HG03520 (cell line): ENCODE measurements around the gene ZFYVE27.

Experiments
- ATAC-seq: cut with Tn5 transposase; IDR thresholded peaks from one replicate; pipeline ENCODE4 v1.9.1; 2021; ENCODE audit warnings: mild to moderate bottlenecking, moderate library complexity; ENCODE audit not compliant: unreplicated experiment

The ZFYVE27 gene

GRCh38 chr10:97714401-97715258, 22.3 kb upstream of the ZFYVE27 start:
- peak; percentile 35 for ATAC-seq

DNA sequence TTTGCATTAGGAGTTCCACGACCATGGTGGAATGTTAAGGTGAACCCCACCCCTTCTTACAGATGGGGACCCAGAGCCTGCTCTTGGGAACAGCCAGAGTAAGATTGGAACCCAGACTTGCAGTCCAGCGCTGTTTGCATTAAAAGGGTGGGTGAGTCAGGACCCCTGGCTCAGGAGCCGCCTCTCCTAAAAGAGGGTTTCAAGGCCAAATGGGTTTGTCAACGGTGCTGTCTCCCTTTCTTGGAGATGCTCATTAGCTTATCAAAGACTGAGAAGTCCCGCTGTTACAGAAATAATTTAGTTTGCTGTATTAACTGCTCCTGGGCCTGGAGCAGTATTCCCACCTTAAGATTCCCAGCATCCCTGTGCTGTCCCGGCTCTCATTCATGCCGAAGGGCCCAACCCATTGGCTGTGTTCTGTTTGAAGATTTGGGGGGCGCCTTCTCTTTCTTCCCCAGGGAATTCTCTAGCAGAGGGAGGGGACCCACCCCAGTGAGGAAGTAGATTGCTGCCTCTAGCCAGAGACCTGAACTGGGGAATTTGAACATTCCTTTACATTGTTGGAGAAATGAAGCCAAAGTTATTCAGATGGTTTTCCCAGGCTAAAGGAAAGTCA, 21.6 kb upstream of the ZFYVE27 start:
- no peak for ATAC-seq

DNA sequence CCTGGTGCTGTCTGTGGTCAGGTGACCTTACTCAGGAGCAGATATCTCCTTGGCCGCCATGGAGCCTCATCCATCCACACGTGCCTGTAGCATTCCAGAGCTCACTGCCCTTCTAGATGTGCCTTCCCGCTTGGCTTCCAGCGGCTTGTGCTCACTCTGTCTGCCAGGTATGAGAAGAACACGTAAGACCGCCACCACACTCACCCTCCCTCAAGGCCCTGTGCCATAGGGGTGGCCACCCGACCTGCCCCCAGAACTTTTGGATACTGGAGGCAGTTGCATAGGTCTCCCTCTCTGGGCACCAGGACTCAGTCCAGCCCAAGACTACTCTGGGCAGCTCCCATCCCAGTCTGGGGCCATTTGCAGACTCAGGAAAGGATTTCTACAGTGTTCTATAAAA, 19.3 kb upstream of the ZFYVE27 start:
- no peak for ATAC-seq

- no peak for ATAC-seq
Measured at GRCh38 chr10:97718178-97718577, 18.8 kb upstream of the ZFYVE27 start.

DNA sequence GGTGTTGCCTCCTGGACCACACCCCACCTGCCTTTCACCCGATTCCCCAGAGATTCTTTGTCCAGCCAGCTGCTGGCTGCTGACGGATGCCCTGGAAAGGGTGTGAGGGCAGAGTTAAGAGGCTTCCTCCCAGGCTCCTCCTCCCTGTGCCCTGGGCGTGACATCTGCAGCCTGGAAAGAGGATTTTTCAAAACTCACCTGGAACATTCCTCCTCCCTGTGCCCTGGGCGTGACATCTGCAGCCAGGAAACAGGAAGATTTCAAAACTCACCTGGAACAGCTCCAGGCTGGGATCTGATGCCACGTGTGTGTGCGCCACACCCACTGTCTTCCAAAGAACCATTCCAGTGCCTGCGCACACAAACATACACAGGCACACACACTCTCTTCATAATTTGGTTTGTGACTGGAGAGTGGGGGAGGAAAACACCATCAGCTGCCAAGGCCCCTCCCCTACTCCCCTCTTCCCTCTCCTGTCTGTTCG, 18.2 kb upstream of the ZFYVE27 start:
- ATAC-seq: no peak

DNA sequence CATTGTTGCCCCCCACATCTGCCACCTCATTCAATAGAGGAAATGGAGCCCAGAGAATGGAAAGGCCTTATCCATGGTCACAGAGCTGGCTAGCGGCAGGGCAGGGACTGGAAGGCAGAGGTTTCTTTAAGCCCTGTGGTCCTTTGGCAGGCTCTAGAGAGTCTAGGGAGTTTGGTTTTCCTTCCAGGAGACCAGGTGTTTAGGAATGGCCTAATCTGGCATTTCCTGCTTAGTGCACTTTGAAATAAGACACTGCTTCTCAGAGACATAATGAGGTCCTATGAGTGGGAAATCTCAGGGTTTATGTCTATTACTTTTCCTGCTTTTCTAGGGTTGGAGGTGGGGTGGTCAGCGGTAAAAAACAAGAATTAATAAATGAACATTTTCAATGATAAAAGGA, 17.3 kb upstream of the ZFYVE27 start:
- no peak for ATAC-seq

DNA sequence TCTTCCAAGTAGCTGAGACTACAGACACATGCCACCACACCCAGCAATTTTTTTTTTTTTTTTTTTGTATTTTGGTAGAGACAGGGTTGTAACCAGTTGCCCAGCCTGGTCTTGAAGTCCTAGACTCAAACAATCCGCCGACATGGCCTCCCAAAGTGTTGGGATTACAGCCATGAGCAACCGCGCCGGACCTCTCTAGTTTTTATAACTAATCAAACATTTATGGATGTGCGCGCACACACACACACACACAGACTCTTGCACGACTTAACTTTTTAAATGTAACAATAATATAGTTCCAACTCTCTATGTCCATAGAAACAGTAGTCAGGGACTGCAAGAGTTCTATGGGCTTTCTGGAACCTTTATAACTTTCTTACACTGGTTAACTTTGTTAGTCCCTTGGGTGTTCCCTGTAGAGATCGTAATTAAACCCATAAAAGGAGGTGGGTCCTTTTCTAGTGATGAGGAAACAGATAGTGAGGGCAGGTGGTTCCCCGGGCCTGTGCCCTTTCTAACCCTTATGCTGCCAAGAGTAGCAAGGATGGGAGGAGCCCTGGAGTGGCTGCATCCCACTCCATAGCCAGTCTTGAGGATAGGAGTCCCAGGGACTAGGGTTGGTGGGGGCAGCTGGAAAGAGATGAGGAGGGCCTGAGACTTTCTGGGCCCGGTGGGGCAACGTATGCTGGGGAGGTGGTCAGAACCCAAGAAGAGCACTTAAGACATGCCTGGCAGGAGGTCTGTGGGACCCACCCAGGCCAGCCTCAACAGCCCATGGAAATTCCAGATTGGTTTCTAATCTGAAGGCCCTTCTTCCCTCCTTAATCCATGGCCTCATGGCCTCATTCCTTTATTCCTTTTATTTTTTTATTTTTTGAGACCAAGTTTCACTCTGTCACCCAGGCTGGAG, 14.8 kb upstream of the ZFYVE27 start:
- ATAC-seq: no peak

GRCh38 chr10:97723001-97723400, 13.9 kb upstream of the ZFYVE27 start:
- no peak for ATAC-seq

DNA sequence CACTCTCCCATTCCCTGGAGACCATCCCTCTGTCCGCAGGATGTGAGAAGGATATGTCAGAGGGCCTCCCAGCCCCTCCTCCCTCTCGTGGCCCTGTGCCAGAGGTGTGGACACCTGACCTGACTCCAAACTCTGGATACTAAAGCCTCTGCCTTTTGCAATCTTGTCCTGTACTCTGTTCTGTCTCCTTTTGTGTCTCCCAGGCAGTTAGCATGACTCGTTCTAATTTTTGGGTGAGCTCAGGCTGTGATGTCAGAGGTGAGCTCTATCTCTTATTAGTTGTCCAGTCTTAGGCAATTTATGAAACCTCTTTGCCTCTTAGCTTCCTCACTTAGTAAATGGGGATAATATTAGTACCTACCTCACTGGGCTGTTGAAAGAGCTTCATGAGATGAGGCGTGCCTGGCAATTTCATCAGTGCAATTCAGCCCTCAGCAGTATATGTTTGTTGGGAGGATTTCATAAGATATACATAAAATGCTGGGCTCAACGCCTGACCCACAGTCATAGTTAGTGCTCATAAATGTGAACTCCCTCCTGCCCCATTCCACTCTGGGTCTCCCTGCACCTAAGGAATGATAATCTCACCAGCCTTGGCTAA, 12.5 kb upstream of the ZFYVE27 start:
- ATAC-seq: no peak

GRCh38 chr10:97726636-97727178, 10.2 kb upstream of the ZFYVE27 start:
- no peak for ATAC-seq

DNA sequence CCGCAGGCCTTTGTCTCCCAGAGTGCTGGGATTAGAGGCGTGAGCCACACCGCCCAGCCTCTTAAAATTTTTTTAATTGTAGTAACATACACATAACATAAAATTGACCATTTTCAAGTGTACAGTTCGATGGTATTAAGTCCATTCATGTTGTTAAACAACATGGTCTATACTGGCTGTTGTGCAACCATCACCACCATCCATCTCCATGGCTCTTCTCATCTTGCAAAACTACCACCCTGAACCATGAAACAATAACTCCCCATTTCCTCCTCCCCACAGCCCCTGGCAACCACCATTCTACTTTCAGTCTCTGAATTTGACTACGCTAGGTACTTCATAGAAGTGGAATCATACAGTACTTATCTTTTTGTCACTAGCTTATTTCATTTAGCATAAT, 7.9 kb upstream of the ZFYVE27 start:
- no peak for ATAC-seq

- ATAC-seq: no peak
Measured at GRCh38 chr10:97731346-97732051, 5.4 kb upstream of the ZFYVE27 start.

DNA sequence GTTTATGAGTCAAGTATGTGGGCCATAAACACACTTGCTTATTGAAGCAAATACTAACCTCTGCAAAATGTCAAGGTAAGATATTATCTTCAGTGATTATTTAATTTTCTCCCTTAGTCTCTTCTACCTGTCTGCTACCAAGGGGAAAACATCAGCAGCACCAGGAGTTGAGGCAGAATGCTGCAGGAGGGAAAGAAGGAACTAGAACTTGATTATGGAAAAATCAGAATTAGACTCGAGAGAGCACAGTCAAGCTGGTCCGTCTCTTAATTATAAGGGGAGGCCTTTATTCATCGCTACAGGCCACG, 4.9 kb upstream of the ZFYVE27 start:
- ATAC-seq: no peak

DNA sequence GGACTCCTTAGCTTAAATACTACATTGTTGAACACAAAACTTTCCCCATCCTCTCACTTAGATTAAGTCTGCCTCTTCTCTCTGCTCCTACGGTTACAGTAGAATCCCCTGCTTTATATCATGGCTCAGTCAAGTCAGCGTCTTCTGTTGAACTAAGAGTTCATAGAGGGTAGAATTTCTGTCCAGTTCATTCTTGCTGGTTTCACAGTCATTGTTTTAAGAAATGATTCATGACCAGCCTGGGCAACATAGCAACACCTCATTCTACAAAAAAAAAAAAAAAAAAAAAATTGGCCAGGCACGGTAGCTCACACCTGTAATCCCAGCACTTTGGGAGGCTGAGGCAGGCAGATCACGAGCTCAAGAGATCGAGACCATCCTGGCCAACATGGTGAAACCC, 3.7 kb upstream of the ZFYVE27 start:
- no peak for ATAC-seq

GRCh38 chr10:97734021-97734420, 2.9 kb upstream of the ZFYVE27 start:
- no peak for ATAC-seq

DNA sequence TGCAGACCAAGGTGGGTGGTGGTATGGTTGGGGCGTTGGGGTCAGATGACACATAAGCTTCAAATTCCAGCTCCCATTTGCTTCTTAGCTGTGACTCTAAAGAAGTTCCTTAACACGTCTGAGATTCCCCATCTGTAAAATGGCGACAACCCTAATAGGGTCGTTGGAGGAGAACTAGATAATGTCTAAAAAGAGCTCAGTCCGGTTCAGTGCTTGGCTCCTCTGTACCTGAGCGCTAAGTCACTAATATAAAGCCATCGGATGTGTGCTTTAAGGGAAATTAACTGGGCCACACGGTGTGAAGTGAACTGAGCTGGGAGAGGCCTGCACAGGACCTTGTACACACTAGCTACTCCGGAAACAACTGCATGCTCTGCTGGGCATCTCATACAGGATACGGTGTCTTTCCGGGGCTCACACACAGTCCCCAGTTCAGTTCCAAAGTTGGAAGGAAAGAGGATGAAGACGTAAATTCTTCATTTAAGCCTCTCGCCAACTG, 476 bp upstream of the ZFYVE27 start:
- ATAC-seq: peak; percentile 42

GRCh38 chr10:97737770-97738265, 890 bp downstream of the ZFYVE27 start:
- peak; percentile 17 for ATAC-seq

- no peak for ATAC-seq
Measured at GRCh38 chr10:97738616-97739015, 1.7 kb downstream of the ZFYVE27 start.

DNA sequence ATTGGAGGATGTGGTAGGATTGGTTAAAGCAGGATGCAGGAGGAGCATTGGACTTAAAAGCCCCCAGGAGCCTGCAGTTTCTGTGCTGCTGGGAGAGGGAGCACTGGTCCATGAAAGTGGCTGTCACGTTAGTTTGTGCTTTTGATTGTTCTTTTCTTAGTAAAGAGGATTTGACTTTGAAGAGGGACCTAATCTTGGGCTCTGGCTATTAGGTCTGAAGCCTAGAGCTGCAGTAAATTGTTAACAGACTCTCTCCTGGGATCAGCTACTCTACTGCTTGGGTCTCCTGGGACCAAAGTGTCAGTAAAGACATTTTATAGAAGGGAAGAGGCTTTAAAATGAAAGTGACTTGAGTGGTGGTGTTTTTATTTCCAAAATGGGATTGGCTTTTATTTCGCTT, 3.7 kb downstream of the ZFYVE27 start:
- no peak for ATAC-seq
